HG03575 (cell line): ENCODE data around the gene ALG14.

Source experiments
- ATAC-seq: cut with Tn5 transposase; IDR thresholded peaks from one replicate; pipeline ENCODE4 v1.9.1; 2021; ENCODE audit not compliant: unreplicated experiment, insufficient number of reproducible peaks, low FRiP score; ENCODE audit errors: extremely low read depth

ALG14 gene

DNA sequence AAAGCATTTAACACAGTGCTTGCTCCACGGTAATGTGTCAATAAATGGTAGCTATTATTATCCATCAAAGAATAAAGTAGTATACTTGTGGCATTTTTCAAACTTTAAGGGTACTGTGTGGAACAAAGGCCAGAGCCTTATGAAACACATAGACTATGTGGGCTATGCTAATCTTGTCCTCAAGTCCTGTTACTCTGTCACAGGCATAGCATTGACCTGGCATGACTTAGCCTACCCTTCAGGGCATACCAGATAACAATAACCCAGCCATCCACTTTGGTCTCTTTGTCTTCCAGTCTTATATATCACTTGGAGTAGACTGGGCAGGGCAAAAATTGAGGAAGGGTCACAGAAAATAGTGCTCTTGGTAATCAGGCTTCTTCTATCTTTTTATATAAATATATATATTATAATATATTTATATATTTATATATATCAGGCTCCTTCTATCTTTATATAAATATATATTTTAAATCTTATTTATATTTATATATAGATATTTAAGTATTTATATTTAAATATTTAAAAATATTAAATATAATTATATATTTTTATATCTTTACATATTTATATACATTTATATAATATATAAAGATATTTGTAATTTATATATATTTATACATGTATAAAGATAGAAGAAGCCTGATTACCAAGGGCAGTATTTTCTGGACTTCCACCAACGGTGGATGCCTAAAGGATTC, 79.7 kb downstream of the ALG14 start:
- ATAC-seq = no peak

GRCh38 chr1:94992161-94992560, 80.6 kb downstream of the ALG14 start:
- no peak for ATAC-seq

- ATAC-seq = no peak
These were observed 82.8 kb downstream of the ALG14 start for GRCh38 chr1:94989911-94990473.

DNA sequence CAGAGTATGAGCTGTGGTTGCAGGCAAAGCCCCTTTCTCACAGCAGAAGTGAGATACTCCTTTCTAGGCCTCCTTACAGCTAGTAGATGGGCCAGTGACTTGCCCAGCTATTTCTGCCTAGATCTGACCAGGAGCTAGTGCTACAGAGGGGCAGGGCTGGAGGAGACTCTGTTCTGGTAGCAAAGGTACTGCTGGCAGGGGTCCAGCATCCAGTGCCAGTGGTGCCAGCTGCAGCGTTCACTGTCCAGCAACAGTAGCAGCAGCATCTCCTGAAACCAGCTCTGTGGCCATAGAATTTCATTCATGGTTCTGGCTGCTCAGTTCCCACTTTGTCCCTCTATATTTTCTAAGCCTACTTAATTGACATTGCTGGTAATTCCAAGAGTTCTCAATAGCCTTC, 83.4 kb downstream of the ALG14 start:
- ATAC-seq = no peak

DNA sequence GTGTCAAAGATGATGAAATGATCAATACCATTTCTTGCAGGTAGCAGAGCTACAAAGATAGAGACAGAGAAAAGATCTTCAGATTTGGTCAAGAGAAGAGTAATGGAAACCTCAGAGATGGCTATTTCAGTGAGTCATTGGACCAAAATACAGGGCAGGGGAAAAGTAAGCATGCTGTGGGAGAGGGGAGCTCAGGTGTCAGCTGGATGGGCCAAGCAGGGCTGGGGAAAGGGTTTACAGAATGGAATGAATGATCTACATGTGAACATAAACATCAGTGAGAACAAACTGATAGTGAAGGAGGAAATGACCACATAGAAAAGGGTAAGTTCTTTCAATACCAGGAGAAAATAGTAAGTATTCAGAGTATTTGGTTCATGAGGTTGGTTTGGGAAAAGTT, 84.4 kb downstream of the ALG14 start:
- no peak for ATAC-seq

GRCh38 chr1:94986783-94987182, 86.0 kb downstream of the ALG14 start:
- no peak for ATAC-seq

- ATAC-seq = no peak
These were observed 89.5 kb downstream of the ALG14 start for GRCh38 chr1:94983171-94983739.

DNA sequence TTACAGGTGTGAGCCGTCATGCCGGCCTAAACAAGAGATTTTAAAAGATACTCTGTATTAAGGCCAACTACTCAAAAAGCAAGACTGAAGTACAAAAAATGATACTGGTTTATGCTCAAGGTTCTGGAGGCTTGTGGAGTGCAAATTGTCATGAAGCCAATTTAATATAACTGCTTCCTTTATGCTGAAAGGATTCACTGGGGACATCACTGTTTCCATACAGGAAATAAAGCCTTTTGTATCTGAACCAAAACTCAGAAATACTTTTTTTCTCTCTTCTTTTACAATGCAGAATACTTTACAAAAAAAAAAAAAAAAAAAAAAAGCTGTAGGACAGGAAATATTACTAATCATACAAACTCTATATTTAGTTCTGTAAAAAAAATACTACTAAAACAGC, 90.4 kb downstream of the ALG14 start:
- no peak for ATAC-seq

- ATAC-seq = no peak
These were observed 91.2 kb downstream of the ALG14 start for GRCh38 chr1:94981575-94981973.

- no peak for ATAC-seq
These were observed 91.9 kb downstream of the ALG14 start for GRCh38 chr1:94980582-94981574.

- no peak for ATAC-seq
These were observed 92.8 kb downstream of the ALG14 start for GRCh38 chr1:94979656-94980581.

- ATAC-seq = no peak
These were observed 93.6 kb downstream of the ALG14 start for GRCh38 chr1:94979131-94979530.

GRCh38 chr1:94978401-94978800, 94.3 kb downstream of the ALG14 start:
- ATAC-seq = no peak

GRCh38 chr1:94976971-94977548, 95.7 kb downstream of the ALG14 start:
- ATAC-seq = no peak

DNA sequence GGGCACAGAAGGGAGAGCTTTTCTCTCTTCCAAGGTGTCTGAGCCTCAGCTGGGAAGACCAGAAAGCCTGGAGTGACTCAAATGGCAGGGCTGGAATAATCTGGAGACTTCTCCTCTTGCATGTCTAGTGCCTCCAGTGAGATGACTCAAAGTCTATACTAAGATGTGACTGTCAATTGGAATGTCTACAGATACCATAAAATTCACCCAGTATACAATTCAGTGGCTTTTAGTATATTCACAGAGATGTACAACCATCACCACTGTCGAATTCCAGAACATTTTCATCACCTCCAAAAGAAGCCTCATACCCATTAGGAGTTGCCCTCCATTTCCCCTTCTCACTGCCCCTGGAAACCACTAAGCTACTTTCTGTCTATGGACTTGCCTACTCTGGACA, 97.9 kb downstream of the ALG14 start:
- no peak for ATAC-seq

GRCh38 chr1:94974241-94974640, 98.5 kb downstream of the ALG14 start:
- no peak for ATAC-seq

DNA sequence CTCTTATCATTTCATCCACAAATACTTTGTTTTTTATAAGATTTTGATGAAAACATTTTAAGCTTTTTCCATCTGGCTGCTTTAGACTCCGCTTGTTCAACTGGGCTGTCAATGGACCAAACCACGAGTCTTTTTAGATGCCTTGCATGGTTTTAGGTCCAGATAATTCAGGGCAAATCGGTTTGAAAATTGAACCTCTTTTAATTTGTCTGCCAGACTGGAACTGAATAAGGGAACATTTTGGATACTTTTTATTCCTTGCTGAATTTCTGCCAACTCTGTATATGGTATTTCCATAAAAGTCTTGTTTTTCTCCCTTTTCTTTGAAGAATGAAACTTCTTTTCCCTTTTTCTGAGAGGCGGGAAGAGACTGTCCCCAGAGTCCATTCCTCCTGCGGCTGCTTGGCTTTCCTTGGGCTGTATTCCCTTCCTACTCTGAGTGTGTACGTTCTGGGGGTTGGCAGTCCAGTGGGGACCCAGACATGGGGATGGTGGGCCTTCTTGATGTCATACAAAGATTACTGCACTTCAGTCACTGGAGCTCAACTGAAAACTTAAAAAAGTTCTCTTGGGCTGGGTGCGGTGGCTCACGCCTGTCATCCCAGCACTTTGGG, 99.3 kb downstream of the ALG14 start:
- ATAC-seq = no peak

DNA sequence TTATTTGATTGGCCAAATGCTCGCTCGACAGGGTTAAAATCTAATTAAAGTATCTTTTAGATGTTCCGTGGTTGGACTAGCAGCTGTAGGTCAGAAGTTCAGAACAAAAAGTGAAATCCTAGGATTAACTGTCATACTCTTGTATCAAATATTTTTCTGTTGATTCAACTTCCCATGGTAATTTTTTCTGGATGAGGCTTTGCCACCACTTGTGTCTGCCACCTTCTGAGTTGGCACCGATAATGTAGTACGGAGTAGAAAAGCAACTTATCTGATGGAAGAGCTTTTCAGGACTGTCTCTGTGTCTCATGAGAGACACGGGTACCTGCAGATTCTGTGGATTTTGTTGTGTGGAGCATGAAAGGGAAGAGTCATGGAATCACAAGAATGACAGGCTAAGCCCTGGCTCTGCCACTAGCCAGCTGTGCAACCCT, 101.2 kb downstream of the ALG14 start:
- no peak for ATAC-seq
